HG03469 (cell line): Measurements from ENCODE around the gene CAT.

Experiments
- ATAC-seq: cut with Tn5 transposase; IDR thresholded peaks from one replicate; pipeline ENCODE4 v1.9.1; 2021; ENCODE audit warnings: mild to moderate bottlenecking, moderate library complexity, moderate number of reproducible peaks; ENCODE audit not compliant: unreplicated experiment

The CAT gene

GRCh38 chr11:34493926-34494595, 55.3 kb downstream of the CAT start:
- ATAC-seq: no peak

DNA sequence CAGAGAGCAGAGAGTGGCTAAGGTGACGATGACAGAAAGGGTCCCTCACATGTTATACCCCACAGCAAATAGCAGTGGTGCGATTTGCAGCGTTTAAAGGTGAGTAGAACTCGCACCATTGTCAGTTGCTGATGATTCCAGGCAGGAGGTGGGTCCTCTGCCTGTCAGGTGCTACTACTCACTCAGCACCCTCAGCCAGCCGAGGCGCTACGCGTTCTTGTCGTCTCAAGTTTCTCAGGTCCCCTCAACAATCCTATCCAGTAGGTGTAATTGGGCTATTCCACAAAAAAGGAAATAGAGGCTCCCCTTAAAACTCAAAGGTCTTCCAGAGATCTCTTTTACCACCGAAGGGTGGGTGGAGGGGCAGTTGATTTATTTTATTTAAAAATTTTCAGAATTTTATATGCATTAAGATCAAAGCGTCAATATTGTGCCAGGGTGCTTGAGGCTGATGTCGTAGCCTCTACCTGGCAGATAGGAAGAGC, 56.5 kb downstream of the CAT start:
- no peak for ATAC-seq

GRCh38 chr11:34495724-34496377, 57.1 kb downstream of the CAT start:
- no peak for ATAC-seq

GRCh38 chr11:34499719-34500500, 61.2 kb downstream of the CAT start:
- ATAC-seq: no peak

DNA sequence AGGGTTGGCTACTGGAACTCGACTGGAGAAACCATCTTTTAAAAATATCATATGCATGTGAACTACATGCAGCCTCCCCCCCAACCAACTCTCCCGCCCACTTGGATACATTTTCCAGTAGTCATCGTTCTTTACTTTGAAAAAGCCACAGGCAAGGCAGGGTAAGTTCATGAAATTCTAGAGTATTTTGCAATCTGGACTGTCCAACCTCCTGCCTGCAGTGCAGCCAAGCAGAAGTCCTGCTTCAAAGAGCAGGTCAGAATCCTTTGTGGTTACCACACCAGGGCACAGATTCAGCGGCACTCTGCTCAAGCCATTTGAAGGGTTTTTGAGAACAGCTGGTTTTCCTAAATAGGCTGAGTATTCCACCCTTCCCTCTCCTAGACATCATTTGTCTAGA, 62.8 kb downstream of the CAT start:
- ATAC-seq: no peak

- no peak for ATAC-seq
These were observed 63.2 kb downstream of the CAT start for GRCh38 chr11:34501949-34502348.

DNA sequence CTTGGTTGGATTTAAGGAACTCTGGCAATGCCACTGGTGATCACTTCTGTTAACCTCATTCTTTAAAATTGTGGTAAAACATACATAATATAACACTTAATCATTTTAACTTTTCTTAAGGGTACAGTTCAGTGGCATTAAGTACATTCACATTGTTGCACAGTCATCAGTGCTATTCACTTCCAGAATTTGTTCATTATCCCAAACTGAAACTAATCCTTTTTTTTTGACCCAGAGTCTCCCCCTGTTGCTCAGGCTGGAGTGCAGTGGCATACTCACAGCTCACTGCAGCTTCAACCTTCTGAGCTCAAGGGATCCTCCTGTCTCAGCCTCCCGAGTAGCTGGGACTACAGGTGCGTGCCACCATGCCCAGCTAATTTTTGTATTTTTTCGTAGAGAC, 64.2 kb downstream of the CAT start:
- no peak for ATAC-seq

GRCh38 chr11:34505874-34506273, 67.1 kb downstream of the CAT start:
- no peak for ATAC-seq

- no peak for ATAC-seq
These were observed 68.4 kb downstream of the CAT start for GRCh38 chr11:34507156-34507555.

DNA sequence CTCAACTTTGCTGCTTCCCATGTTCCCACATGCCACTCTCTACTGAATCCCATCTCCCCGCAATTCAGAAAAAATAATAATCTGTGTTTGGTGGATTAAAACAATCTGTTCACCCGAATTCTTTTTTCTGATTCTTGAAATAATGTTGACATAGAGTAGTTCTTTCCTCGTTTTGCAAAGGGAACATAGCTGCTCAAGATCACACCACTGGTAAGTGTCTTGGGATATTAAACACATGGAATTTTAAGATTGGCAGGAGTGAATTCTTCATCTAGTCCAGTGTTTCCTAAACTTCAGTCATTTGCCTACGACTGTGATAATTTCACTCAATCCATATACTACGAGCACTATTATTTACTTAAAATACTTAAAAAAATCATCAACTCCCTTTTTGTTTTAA, 68.9 kb downstream of the CAT start:
- no peak for ATAC-seq

DNA sequence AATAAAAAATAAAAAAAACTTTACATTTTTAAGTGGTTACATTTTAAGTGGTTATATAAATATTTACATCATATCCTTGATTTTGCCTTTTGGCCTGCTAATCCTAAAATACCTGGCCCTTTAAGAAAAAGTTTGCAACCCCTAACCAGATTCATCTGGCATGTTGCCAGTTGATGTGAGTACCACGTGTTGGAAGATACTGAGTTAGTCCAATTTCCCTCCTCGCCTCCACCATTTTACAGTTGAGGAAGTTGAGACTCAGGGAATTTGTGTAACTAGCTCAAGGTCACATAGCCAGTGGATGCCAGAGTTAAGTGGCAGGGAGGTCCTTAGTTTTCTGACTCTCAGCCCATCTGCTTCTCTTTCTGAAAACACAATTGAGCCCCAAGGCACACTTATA, 69.8 kb downstream of the CAT start:
- no peak for ATAC-seq

DNA sequence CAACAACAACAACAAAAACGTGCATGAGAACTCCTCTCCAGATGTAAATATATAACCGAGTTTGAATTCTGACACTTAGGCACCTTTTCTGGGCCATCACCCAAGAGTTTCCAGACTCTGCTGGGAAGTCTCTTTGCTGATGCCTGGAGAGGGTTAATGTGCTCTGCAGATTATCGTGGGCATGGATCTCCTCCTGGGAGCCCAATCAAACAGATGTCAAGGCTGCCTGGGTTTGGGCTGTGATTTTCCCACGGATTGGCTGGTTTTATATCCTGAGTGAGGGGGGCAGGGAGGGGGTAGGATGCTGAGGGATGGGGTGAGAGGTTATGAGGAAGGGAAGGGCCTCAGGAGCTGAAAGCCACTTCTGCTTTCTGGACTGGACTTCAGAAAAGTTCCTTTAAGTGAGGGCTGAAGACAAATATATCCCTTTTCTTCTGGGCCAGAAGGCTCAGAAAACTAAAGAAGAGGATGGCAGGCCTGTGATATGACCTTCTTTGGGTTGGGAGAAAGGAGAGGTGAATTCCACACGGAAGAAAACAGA, 70.7 kb downstream of the CAT start:
- ATAC-seq: no peak

GRCh38 chr11:34510218-34510617, 71.5 kb downstream of the CAT start:
- ATAC-seq: no peak

DNA sequence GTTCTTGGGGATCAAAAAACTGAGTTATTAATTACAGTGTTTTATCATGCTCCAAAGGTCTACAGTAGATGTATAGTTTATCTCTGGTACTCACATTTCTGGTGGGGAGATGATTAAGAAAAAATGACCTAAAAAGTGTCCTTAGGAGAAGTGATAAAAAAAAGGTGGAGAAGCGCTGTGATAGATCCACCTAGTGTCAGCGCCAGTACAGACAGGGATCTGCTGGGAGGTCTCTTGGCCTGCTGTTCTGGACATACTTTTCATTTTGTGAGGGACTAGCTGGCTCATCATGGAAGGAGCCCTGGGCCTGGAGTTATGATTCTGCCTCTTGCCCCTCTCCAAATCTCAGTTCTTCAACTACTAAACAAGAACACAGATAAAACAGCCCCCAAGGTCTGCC, 71.9 kb downstream of the CAT start:
- no peak for ATAC-seq

DNA sequence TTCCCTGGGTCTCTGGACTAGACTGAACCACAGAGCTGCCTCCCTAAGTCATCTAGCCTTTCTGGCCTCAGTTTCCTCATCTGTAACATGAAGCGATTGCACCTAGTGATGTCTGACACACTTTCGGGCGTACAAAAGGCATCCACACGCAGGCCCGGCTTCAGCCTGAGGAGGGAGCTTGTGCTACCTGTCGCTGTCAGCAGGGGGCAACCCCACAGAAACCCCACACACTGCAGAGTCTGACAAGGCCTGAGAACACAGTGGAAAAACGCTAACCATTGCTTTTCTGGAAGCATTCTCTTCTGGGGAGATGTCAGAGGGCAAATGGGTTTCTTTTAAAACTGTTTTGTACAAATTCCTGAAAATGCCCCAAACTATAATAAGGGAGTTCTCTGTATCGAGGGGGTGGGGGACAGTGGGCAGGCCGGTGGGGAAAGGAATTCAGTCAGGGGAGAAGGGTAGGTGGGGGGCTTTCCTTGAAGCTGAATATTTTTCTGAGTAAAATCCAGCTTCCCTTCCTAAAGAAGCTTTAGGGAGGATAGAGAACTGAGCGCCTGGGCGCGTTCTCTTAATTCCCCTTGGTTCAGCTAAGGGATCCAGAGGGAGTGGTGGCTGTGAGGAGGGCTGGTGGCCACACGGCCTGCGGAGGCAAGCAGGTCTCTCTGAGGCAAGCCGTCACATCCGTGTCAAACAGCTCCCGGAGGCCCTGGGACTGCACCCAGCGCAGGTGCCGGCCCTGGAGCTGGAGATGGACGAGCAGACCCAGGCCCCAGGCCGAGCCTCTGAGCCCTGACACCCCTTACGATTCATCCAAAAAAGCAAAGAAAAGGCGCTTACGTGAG, 74.3 kb downstream of the CAT start:
- peak; percentile 88 for ATAC-seq

DNA sequence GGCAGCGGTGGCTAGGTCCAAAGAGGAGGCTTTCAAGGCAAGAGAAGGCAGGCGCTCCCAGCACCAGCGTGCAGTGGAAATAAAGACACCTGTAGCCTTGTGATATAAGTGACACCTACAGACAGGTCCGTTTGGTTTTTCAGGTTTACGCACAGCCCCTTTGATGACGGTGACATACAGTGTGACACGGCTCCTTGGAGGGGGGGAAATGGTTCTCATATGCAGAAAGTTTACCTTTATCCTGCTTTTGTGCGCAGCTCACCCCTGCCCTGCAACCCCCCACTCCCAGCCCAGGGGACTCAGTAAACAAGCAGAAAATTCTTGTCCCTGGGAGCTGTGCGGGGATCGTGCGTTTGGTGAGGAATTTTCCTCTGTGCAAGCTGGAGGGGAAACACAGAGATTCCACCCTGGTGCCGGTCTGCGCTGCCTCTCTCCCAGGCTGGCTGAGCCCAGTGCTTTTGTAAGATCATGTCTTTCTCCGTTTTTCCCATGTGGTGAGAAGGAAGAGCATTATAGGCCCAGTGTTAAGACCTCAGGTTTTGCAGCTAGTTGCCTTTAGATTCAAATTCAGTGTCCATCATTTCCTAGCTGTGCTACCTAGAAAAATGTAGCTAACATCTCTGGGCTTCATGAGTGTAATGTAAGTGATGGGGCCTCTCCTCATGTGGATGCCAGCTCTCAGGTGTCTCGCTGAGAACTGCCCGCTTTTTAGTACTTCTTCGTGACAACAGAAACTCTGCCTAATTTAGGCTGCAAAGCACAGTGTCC, 75.1 kb downstream of the CAT start, which contains the start of gene ELF5:
Gene ELF5, minus strand, starts transcription at position 113 of the 768 bp plus-strand sequence. CDS start 8,045 bp downstream, outside the sequence.
- no peak for ATAC-seq

DNA sequence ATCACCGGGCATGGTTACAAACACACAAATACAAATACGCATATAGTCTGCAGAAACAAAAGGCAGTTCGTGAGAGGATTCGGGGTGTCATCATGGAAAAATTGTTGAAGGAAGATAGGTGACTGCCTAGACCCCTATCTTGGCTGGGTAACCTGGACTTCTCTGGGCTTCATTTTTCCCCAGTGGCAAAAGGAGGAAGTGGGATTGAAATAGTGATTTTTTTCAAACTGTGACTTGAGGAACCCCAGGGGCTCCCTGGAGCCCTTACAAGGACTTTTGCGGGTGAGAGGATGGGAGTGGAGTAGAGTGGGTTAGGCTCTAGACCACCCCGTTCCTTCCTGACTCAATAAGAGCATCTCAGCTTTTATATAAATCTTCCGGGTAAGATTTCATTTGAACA, 75.9 kb downstream of the CAT start:
- ATAC-seq: no peak

DNA sequence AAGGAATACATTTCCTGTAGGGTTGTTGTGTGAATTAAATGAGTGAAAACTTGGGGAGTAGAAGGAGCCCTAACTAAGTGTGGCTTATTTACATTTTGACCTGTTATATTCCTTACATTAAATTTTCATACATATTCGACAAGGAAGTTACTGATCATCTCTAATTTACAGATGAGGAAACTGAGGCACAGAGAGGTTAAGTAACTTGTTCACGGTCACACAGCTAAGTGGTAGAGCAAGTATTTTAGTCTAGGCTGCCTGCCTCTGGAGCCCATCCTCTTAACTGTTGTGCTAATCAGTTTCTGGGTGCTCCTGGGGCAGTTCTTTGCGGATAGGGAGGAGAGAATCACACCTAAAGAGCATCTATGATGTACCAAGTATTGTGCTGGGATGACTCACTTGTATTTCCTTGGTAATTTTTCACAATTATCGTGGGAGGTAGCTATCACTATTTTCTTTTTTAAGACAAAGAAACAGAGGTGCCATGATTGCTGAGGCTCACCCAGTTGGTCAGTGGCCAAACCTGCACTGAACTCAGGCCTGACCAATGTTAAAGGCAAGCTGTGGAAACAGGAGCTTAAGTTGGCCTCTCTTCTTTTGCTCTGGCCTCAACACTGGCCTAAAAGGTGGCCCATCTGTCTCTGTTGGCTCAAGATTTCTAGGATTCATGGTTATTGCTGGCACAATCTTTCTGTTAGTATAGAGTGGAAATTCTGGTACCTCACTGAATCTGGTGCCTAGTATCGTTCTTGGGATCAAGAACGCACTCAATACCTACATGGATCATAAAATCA, 77.7 kb downstream of the CAT start:
- no peak for ATAC-seq
